WTC11 (cell line): ENCODE results near the gene PTGER1. TPM values are rescaled to one million over a fixed set of nuclear protein-coding genes. Genes with fewer than 3 reads are reported as not detected.

Experiments
- ATAC-seq: fragments of 200-7000 bp; cut with Tn5 transposase; 2 replicates; pipeline ENCODE4 v1.10.0; 2021; ENCODE audit warnings: mild to moderate bottlenecking, moderate library complexity
- CTCF ChIA-PET: fragments of 300-600 bp; sonication (Branson Sonifier 250); formaldehyde crosslinking; loops from one replicate; lab custom pipeline; 2021; ENCODE audit warnings: antibody characterized with exemption; lab: Charles Lee
- POLR2A ChIA-PET: fragments of 350-600 bp; sonication (Branson Sonifier 250); formaldehyde crosslinking; loops from one replicate; lab custom pipeline; 2021; ENCODE audit warnings: antibody characterized with exemption; lab: Charles Lee
- DNase-seq: peaks from one replicate; pipeline ENCODE4 v3.0.0; 2021; ENCODE audit warnings: low spot score
- H3K27ac Mint-ChIP-seq: 2 replicates; pipeline ENCODE4 v1.8.0; 2021; ENCODE audit warnings: mixed read lengths
- H3K27me3 Mint-ChIP-seq: 2 replicates; pipeline ENCODE4 v1.8.0; 2021; ENCODE audit warnings: low read depth, mild to moderate bottlenecking, moderate library complexity, mixed read lengths
- H3K36me3 Mint-ChIP-seq: 2 replicates; pipeline ENCODE4 v1.8.0; 2021; ENCODE audit warnings: mixed read lengths
- H3K4me1 Mint-ChIP-seq: 2 replicates; pipeline ENCODE4 v1.8.0; 2022; ENCODE audit warnings: mixed read lengths
- H3K4me3 Mint-ChIP-seq: 2 replicates; pipeline ENCODE4 v1.8.0; 2021; ENCODE audit warnings: mild to moderate bottlenecking, moderate library complexity, mixed read lengths
- H3K9me3 Mint-ChIP-seq: 2 replicates; pipeline ENCODE4 v1.8.0; 2021; ENCODE audit warnings: mixed read lengths
- ATF6 ChIP-seq: sonication (generic); formaldehyde crosslinking; IDR thresholded peaks from 2 replicates; pipeline ENCODE4 v1.8.1; 2023; ENCODE audit warnings: mild to moderate bottlenecking, missing genetic modification reagents
- GABPB1 ChIP-seq: sonication (generic); formaldehyde crosslinking; IDR thresholded peaks from 2 replicates; pipeline ENCODE4 v1.8.1; 2023; ENCODE audit warnings: mild to moderate bottlenecking, missing genetic modification reagents
- GTF2I ChIP-seq: fragments of 250-450 bp; sonication (Bioruptor Pico); conservative IDR thresholded peaks from 2 replicates; pipeline ENCODE4 v1.4.0; 2021; ENCODE audit warnings: mild to moderate bottlenecking
- JUN ChIP-seq: sonication (generic); formaldehyde crosslinking; IDR thresholded peaks from 2 replicates; pipeline ENCODE4 v1.8.0; 2023; ENCODE audit warnings: mild to moderate bottlenecking, missing genetic modification reagents
- MAX ChIP-seq: sonication (generic); formaldehyde crosslinking; IDR thresholded peaks from 2 replicates; pipeline ENCODE4 v1.8.0; 2022; ENCODE audit warnings: mild to moderate bottlenecking, missing genetic modification reagents
- MYBL2 ChIP-seq: sonication (generic); formaldehyde crosslinking; IDR thresholded peaks from 2 replicates; pipeline ENCODE4 v1.8.1; 2023; ENCODE audit warnings: mild to moderate bottlenecking, moderate library complexity, missing genetic modification reagents
- SMAD4 ChIP-seq: sonication (generic); formaldehyde crosslinking; IDR thresholded peaks from 2 replicates; pipeline ENCODE4 v1.8.0; 2022; ENCODE audit warnings: mild to moderate bottlenecking, missing genetic modification reagents
- TCF7 ChIP-seq: sonication (generic); formaldehyde crosslinking; IDR thresholded peaks from 2 replicates; pipeline ENCODE4 v1.8.0; 2022; ENCODE audit warnings: mild to moderate bottlenecking, low read depth, missing genetic modification reagents, moderate library complexity
- USF1 ChIP-seq: sonication (generic); formaldehyde crosslinking; IDR thresholded peaks from 2 replicates; pipeline ENCODE4 v1.8.0; 2022; ENCODE audit warnings: mild to moderate bottlenecking, missing genetic modification reagents
- ZNF121 ChIP-seq: sonication (generic); formaldehyde crosslinking; IDR thresholded peaks from 2 replicates; pipeline ENCODE4 v1.8.0; 2023; ENCODE audit warnings: missing genetic modification reagents
- ZNF281 ChIP-seq: sonication (generic); formaldehyde crosslinking; IDR thresholded peaks from 2 replicates; pipeline ENCODE4 v1.8.0; 2023; ENCODE audit warnings: mild to moderate bottlenecking, missing genetic modification reagents
- total RNA-seq: library from RNA; stranded (reverse); gene quantifications from 3 replicates; pipeline ENCODE4 v1.2.3, GENCODE V29; 2021
- TF ChIP-seq, protein P1 (sequence below): fragments of 250-450 bp; sonication (Bioruptor Pico); IDR thresholded peaks from 2 replicates; pipeline ENCODE4 v1.9.0; 2021; ENCODE audit warnings: mild to moderate bottlenecking, borderline replicate concordance
- TF ChIP-seq, protein P2 (sequence below): sonication (generic); formaldehyde crosslinking; conservative IDR thresholded peaks from 2 replicates; pipeline ENCODE4 v1.8.1; 2022; ENCODE audit warnings: mild to moderate bottlenecking, missing genetic modification reagents

PTGER1 gene
- total RNA-seq, 1 experiment from 2014 or later, result 0.68 TPM

GRCh38 chr19:14439014-14439413 is 36.1 kb downstream of the PTGER1 start (continued):
- TF ChIP-seq ZNF281 (CRISPR knock-in tag) (no peak), ATF6 (CRISPR knock-in tag) (no peak), JUN (no peak), GABPB1 (no peak), MYBL2 (CRISPR knock-in tag) (no peak), MAX (no peak), USF1 (CRISPR knock-in tag) (no peak), SMAD4 (CRISPR knock-in tag) (no peak)
- TF ChIP-seq, protein P1, sequence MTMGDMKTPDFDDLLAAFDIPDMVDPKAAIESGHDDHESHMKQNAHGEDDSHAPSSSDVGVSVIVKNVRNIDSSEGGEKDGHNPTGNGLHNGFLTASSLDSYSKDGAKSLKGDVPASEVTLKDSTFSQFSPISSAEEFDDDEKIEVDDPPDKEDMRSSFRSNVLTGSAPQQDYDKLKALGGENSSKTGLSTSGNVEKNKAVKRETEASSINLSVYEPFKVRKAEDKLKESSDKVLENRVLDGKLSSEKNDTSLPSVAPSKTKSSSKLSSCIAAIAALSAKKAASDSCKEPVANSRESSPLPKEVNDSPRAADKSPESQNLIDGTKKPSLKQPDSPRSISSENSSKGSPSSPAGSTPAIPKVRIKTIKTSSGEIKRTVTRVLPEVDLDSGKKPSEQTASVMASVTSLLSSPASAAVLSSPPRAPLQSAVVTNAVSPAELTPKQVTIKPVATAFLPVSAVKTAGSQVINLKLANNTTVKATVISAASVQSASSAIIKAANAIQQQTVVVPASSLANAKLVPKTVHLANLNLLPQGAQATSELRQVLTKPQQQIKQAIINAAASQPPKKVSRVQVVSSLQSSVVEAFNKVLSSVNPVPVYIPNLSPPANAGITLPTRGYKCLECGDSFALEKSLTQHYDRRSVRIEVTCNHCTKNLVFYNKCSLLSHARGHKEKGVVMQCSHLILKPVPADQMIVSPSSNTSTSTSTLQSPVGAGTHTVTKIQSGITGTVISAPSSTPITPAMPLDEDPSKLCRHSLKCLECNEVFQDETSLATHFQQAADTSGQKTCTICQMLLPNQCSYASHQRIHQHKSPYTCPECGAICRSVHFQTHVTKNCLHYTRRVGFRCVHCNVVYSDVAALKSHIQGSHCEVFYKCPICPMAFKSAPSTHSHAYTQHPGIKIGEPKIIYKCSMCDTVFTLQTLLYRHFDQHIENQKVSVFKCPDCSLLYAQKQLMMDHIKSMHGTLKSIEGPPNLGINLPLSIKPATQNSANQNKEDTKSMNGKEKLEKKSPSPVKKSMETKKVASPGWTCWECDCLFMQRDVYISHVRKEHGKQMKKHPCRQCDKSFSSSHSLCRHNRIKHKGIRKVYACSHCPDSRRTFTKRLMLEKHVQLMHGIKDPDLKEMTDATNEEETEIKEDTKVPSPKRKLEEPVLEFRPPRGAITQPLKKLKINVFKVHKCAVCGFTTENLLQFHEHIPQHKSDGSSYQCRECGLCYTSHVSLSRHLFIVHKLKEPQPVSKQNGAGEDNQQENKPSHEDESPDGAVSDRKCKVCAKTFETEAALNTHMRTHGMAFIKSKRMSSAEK, result no peak
- TF ChIP-seq, protein P2, sequence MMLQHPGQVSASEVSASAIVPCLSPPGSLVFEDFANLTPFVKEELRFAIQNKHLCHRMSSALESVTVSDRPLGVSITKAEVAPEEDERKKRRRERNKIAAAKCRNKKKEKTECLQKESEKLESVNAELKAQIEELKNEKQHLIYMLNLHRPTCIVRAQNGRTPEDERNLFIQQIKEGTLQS (CRISPR knock-in tag), result no peak

GRCh38 chr19:14437578-14438140 is 37.5 kb downstream of the PTGER1 start:
- Mint-ChIP-seq H3K36me3 (peaks cover 10% of the 10 kb centered on the region), H3K27me3 (no peaks in the 10 kb centered on the region), H3K4me1 (peaks cover 11% of the 10 kb centered on the region), H3K9me3 (no peaks in the 10 kb centered on the region), H3K27ac (no peak overlapping the region), H3K4me3 (no peak overlapping the region)
- TF ChIP-seq TCF7 (CRISPR knock-in tag), result no peak
- TF ChIP-seq GTF2I (CRISPR knock-in tag), result peak; percentile 47; the same call in 1 of the 2 replicates
- peak; percentile 85 for TF ChIP-seq ZNF121
- ATAC-seq (no peak), DNase-seq (no peak)
- CTCF ChIA-PET, result interaction anchor here (0.6 to 2.4 kb wide), 4 partner anchors 32 to 301 kb away, joined by 3 to 8 read pairs (median 4); partner anchors contain the start of gene ASF1B
- POLR2A ChIA-PET, result interaction anchor here (0.7 kb wide), 1 partner anchor 516 kb away, joined by 4 read pairs; no protein-coding TSS in a partner anchor
